Keratinocyte (primary cell): ENCODE measurements around the gene ERCC8. TPM values are rescaled to one million over a fixed set of nuclear protein-coding genes. Genes with fewer than 3 reads are reported as not detected.

Experiments
- DNase-seq: peaks from one replicate; pipeline ENCODE4 v3.0.0-alpha.2; 2011; ENCODE audit warnings: low read depth, missing footprints, low spot score
- FAIRE-seq: peaks from 2 replicates; lab custom pipeline; 2011; peaks lifted over from hg19 to GRCh38; lab: Jason Lieb, UNC
- H2AFZ ChIP-seq: 2 replicates; pipeline ENCODE4 v1.6.0; 2012; ENCODE audit warnings: low read length, control low read depth, inconsistent platforms; ENCODE audit not compliant: control insufficient read depth
- H3K27ac ChIP-seq: 2 replicates; pipeline ENCODE4 v1.5.1; 2011; ENCODE audit warnings: low read length; ENCODE audit not compliant: control insufficient read depth, insufficient read depth
- H3K27me3 ChIP-seq: 3 replicates; pipeline ENCODE4 v1.6.0; 2011; ENCODE audit warnings: low read length; ENCODE audit not compliant: control insufficient read depth, insufficient read depth; ENCODE audit errors: extremely low read depth
- H3K36me3 ChIP-seq, 2 experiments: 2 replicates in 1 of 2; 3 replicates in 1 of 2; pipeline ENCODE4 v1.5.1; 2011; ENCODE audit warnings: low read length in 2 of 2, mild to moderate bottlenecking in 1 of 2; ENCODE audit not compliant: control insufficient read depth in 2 of 2, insufficient read depth in 2 of 2; ENCODE audit errors: extremely low read depth in 1 of 2
- H3K4me1 ChIP-seq: 3 replicates; pipeline ENCODE4 v1.5.1; 2011; ENCODE audit warnings: low read length; ENCODE audit not compliant: control insufficient read depth, insufficient read depth; ENCODE audit errors: extremely low read depth
- H3K4me2 ChIP-seq: 3 replicates; pipeline ENCODE4 v1.6.0; 2011; ENCODE audit warnings: low read depth, low read length; ENCODE audit not compliant: control insufficient read depth, insufficient read depth; ENCODE audit errors: extremely low read depth
- H3K4me3 ChIP-seq, 3 experiments: fragments of 200-600 bp in 1 of 3; sonication (generic) in 1 of 3; 2 replicates in 2 of 3; 3 replicates in 1 of 3; pipeline ENCODE4 v1.5.1; 2011 to 2016; ENCODE audit warnings: low read length in 3 of 3, mild to moderate bottlenecking in 3 of 3, control low read depth in 2 of 3, inconsistent platforms in 1 of 3, low read depth in 1 of 3, mixed read lengths in 1 of 3, mixed run types in 1 of 3, moderate library complexity in 1 of 3; ENCODE audit not compliant: control insufficient read depth in 2 of 3, insufficient read depth in 2 of 3; ENCODE audit errors: extremely low read depth in 1 of 3
- H3K79me2 ChIP-seq: 2 replicates; pipeline ENCODE4 v1.6.0; 2012; ENCODE audit warnings: low read length; ENCODE audit not compliant: control insufficient read depth, insufficient read depth
- H3K9ac ChIP-seq: 3 replicates; pipeline ENCODE4 v1.6.0; 2011; ENCODE audit warnings: low read length; ENCODE audit not compliant: control insufficient read depth, insufficient read depth; ENCODE audit errors: extremely low read depth
- H3K9me1 ChIP-seq: 3 replicates; pipeline ENCODE4 v1.6.0; 2011; ENCODE audit warnings: low read length; ENCODE audit not compliant: control insufficient read depth, insufficient read depth; ENCODE audit errors: extremely low read depth
- H3K9me3 ChIP-seq: 2 replicates; pipeline ENCODE4 v1.5.1; 2012; ENCODE audit warnings: low read depth, low read length; ENCODE audit not compliant: control insufficient read depth
- H4K20me1 ChIP-seq: 3 replicates; pipeline ENCODE4 v1.6.0; 2011; ENCODE audit warnings: low read length; ENCODE audit not compliant: control insufficient read depth, insufficient read depth; ENCODE audit errors: extremely low read depth
- CTCF ChIP-seq, 3 experiments: IDR thresholded peaks in 1 of 3; conservative IDR thresholded peaks in 1 of 3; optimal IDR thresholded peaks in 1 of 3; 2 replicates in 2 of 3; 3 replicates in 1 of 3; pipeline versions ENCODE3 to v1.5.1; 2011; ENCODE audit warnings: low read length in 3 of 3, mild to moderate bottlenecking in 3 of 3, moderate library complexity in 2 of 3, control low read depth in 1 of 3, inconsistent platforms in 1 of 3; ENCODE audit not compliant: insufficient read depth in 2 of 3; ENCODE audit errors: extremely low read depth in 1 of 3
- EZH2 ChIP-seq: IDR thresholded peaks from one replicate; pipeline ENCODE4 v1.6.1; 2012; ENCODE audit warnings: inconsistent platforms, mild to moderate bottlenecking, low read length, moderate library complexity
- dilution Hi-C: fragments of 300-500 bp; cut with MboI; formaldehyde crosslinking; loops from one replicate; pipeline ENCODE4 v1.7.0; 2020; ENCODE audit warnings: low sequenced_read_pairs; ENCODE audit not compliant: extremely low pct_ligation_motif_present
- polyA plus RNA-seq, 5 experiments: library from polyadenylated mRNA; depleted of rRNA in 3 of 5; stranded (reverse) in 3 of 5; stranded (forward) in 1 of 5; unstranded in 1 of 5; fragments of >200 nt; gene quantifications; 1 replicate in 1 of 5; 2 replicates in 3 of 5; 3 replicates in 1 of 5; pipeline versions ENCODE4 v1.2.1 to v1.2.3, GENCODE V29; 2011 to 2012; ENCODE audit warnings: missing spikeins in 2 of 5, low read depth in 1 of 5, low replicate concordance in 1 of 5

ERCC8 gene
- polyA plus RNA-seq, 1 donor (not counting 4 experiments of a cell fraction or from before 2014, with no cell fraction given) = 16.6 TPM

- no peaks in the 10 kb centered on the region for H3K79me2 ChIP-seq
- no peak overlapping the region for H3K4me3 ChIP-seq
- no peaks in the 10 kb centered on the region for H3K36me3 ChIP-seq
- FAIRE-seq = no peak
- H3K27me3 ChIP-seq = no peaks in the 10 kb centered on the region
- no peak overlapping the region for H2AFZ ChIP-seq
- no peaks in the 10 kb centered on the region for H3K9me3 ChIP-seq
- dilution Hi-C loops = no loop called here
- H3K27ac ChIP-seq = no peak overlapping the region
- no peaks in the 10 kb centered on the region for H3K4me1 ChIP-seq
- no peaks in the 10 kb centered on the region for H4K20me1 ChIP-seq
- DNase-seq = no peak
- H3K4me2 ChIP-seq = no peak overlapping the region
- H3K9ac ChIP-seq = no peak overlapping the region
- no peaks in the 10 kb centered on the region for H3K9me1 ChIP-seq
- TF ChIP-seq EZH2 (no peak), CTCF (optimal IDR thresholded peaks at IDR 0.05 in 1 of 3, IDR thresholded peaks at IDR 0.05 in 1 of 3, conservative IDR thresholded peaks at IDR 0.05 in 1 of 3; ENCODE audit: extremely low read depth in 1 of 3, insufficient read depth in 2 of 3, low read length in 3 of 3) (no peak)
Measured at GRCh38 chr5:60886158-60886557, 58.7 kb downstream of the ERCC8 start.

GRCh38 chr5:60883229-60883628 is 61.6 kb downstream of the ERCC8 start:
- Histone ChIP-seq H3K9ac (no peak overlapping the region), H3K79me2 (no peaks in the 10 kb centered on the region), H3K27me3 (no peaks in the 10 kb centered on the region), H3K4me1 (no peaks in the 10 kb centered on the region), H4K20me1 (no peaks in the 10 kb centered on the region), H3K36me3 (no peaks in the 10 kb centered on the region), H3K9me1 (no peaks in the 10 kb centered on the region), H2AFZ (no peak overlapping the region), H3K4me2 (no peak overlapping the region), H3K27ac (no peak overlapping the region), H3K9me3 (no peaks in the 10 kb centered on the region), H3K4me3 (no peak overlapping the region)
- dilution Hi-C loops = no loop called here
- FAIRE-seq (peak; percentile 32), DNase-seq (no peak)
- TF ChIP-seq CTCF (optimal IDR thresholded peaks at IDR 0.05 in 1 of 3, IDR thresholded peaks at IDR 0.05 in 1 of 3, conservative IDR thresholded peaks at IDR 0.05 in 1 of 3; ENCODE audit: extremely low read depth in 1 of 3, insufficient read depth in 2 of 3, low read length in 3 of 3) (peak in 2 of 3 experiments; percentile 48 to 57), EZH2 (no peak)
